Peyer's patch (tissue), 4 donors: ENCODE data around the gene GLIS1. TPM values are rescaled to one million over a fixed set of nuclear protein-coding genes. Genes with fewer than 3 reads are reported as not detected.
"Not testable (repeated sequence)": the region's sequence is repeated elsewhere in the genome, so short reads cannot be mapped to it uniquely, and the experiment has no call there.

Experiments
- DNase-seq, 3 donors: peaks; one replicate each; pipeline ENCODE4 v3.0.0-alpha.2; 2017 to 2019
- H3K27ac ChIP-seq, 4 donors: fragments of 200-600 bp; sonication (generic); one replicate each; pipeline ENCODE4 v1.5.1; 2016 to 2019
- H3K27me3 ChIP-seq, 2 donors: fragments of 200-600 bp; sonication (generic); one replicate each; pipeline ENCODE4 v1.5.1; 2019
- H3K36me3 ChIP-seq, 3 donors: fragments of 200-600 bp; sonication (generic); one replicate each; pipeline ENCODE4 v1.5.1; 2016 to 2019
- H3K4me1 ChIP-seq, 4 donors: fragments of 200-600 bp; sonication (generic); one replicate each; pipeline ENCODE4 v1.5.1; 2016 to 2019
- H3K4me3 ChIP-seq, 4 donors: fragments of 200-600 bp; sonication (generic); 1 replicate in 3 of 4; 2 replicates in 1 of 4; pipeline ENCODE4 v1.5.1; 2016 to 2019; ENCODE audit warnings: mild to moderate bottlenecking in 1 of 4
- H3K9me3 ChIP-seq, 4 donors: fragments of 200-600 bp; sonication (generic); one replicate each; pipeline ENCODE4 v1.5.1; 2016 to 2019; ENCODE audit warnings: mild to moderate bottlenecking in 1 of 4
- POLR2A ChIP-seq, 2 donors: fragments of 450-650 bp; IDR thresholded peaks; one replicate each; pipeline ENCODE4 v1.5.1; 2017; ENCODE audit warnings: antibody characterized with exemption in 2 of 2, mild to moderate bottlenecking in 2 of 2, moderate library complexity in 2 of 2
- total RNA-seq, 4 donors: library from RNA; depleted of rRNA; stranded (reverse); fragments of >200 nt; gene quantifications; one replicate each; pipeline ENCODE4 v1.1.0, GENCODE V29; 2016
- TF ChIP-seq, protein P1 (sequence below), 6 experiments: fragments of 450-650 bp in 4 of 6; fragments of 200-600 bp in 2 of 6; sonication (generic) in 1 of 6; IDR thresholded peaks; one replicate each; pipeline ENCODE4 v1.5.1; 2017 to 2019; ENCODE audit warnings: antibody characterized with exemption in 6 of 6, mild to moderate bottlenecking in 3 of 6, moderate library complexity in 1 of 6

The GLIS1 gene
- total RNA-seq, 4 donors from 2014 or later, result 0.54 to 1.7 (median 0.66) TPM; not detected in 1

- H3K27ac ChIP-seq, result no peak overlapping the region
- TF ChIP-seq, protein P1, sequence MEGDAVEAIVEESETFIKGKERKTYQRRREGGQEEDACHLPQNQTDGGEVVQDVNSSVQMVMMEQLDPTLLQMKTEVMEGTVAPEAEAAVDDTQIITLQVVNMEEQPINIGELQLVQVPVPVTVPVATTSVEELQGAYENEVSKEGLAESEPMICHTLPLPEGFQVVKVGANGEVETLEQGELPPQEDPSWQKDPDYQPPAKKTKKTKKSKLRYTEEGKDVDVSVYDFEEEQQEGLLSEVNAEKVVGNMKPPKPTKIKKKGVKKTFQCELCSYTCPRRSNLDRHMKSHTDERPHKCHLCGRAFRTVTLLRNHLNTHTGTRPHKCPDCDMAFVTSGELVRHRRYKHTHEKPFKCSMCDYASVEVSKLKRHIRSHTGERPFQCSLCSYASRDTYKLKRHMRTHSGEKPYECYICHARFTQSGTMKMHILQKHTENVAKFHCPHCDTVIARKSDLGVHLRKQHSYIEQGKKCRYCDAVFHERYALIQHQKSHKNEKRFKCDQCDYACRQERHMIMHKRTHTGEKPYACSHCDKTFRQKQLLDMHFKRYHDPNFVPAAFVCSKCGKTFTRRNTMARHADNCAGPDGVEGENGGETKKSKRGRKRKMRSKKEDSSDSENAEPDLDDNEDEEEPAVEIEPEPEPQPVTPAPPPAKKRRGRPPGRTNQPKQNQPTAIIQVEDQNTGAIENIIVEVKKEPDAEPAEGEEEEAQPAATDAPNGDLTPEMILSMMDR (IDR thresholded peaks at IDR 0.05), result no peak
- no peak for TF ChIP-seq POLR2A (IDR thresholded peaks at IDR 0.05)
- H3K27me3 ChIP-seq, result no peaks in the 10 kb centered on the region
- H3K4me3 ChIP-seq, result no peak overlapping the region
- no peaks in the 10 kb centered on the region for H3K36me3 ChIP-seq
- H3K4me1 ChIP-seq, result no peaks in the 10 kb centered on the region
- no peaks in the 10 kb centered on the region for H3K9me3 ChIP-seq
- DNase-seq, result no peak
These were observed 87.6 kb downstream of the GLIS1 start for GRCh38 chr1:53651356-53651755.

- Histone ChIP-seq H3K27ac (no peak overlapping the region), H3K27me3 (no peaks in the 10 kb centered on the region), H3K4me3 (no peak overlapping the region), H3K9me3 (no peaks in the 10 kb centered on the region), H3K36me3 (no peaks in the 10 kb centered on the region), H3K4me1 (no peaks in the 10 kb centered on the region)
- TF ChIP-seq, protein P1 (IDR thresholded peaks at IDR 0.05), result no peak
- TF ChIP-seq POLR2A (IDR thresholded peaks at IDR 0.05), result no peak
- DNase-seq, result no peak
These were observed 90.4 kb downstream of the GLIS1 start for GRCh38 chr1:53648516-53648915.

GRCh38 chr1:53647915-53648314 lies 91.0 kb downstream of the GLIS1 start:
- not testable (repeated sequence) for H3K27ac ChIP-seq, H3K4me1 ChIP-seq, H3K4me3 ChIP-seq, H3K27me3 ChIP-seq, H3K36me3 ChIP-seq, H3K9me3 ChIP-seq
- DNase-seq, result peak in 1 of 3 donors; percentile 8

- no peak for DNase-seq
- no peaks in the 10 kb centered on the region for H3K9me3 ChIP-seq
- no peak overlapping the region for H3K27ac ChIP-seq
- H3K4me3 ChIP-seq, result no peak overlapping the region
- no peaks in the 10 kb centered on the region for H3K4me1 ChIP-seq
- no peaks in the 10 kb centered on the region for H3K27me3 ChIP-seq
- TF ChIP-seq, protein P1 (IDR thresholded peaks at IDR 0.05), result no peak
- no peak for TF ChIP-seq POLR2A (IDR thresholded peaks at IDR 0.05)
- no peaks in the 10 kb centered on the region for H3K36me3 ChIP-seq
These were observed 92.2 kb downstream of the GLIS1 start for GRCh38 chr1:53646732-53647131.

DNA sequence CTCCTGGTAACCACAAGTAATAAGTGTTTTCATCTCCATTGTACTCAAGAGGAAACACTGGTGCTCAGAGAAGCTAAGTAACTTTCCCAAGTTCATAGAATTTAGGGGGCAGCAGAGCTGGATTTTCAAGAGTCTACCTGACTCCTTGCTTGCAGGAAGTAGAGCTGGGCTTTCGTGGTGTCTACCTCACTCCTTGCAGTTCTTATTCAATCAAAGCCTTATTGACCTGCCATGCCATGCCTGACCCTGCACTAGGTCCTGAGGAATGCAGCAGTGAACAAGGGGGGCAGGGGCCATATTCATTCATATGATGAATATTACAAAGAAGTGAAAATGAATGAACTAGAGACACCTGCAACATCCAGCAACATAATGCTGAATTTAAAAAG lies 93.3 kb downstream of the GLIS1 start:
- Histone ChIP-seq H3K9me3 (no peaks in the 10 kb centered on the region), H3K4me1 (no peaks in the 10 kb centered on the region), H3K36me3 (no peaks in the 10 kb centered on the region), H3K4me3 (no peak overlapping the region), H3K27ac (no peak overlapping the region), H3K27me3 (no peaks in the 10 kb centered on the region)
- TF ChIP-seq POLR2A (IDR thresholded peaks at IDR 0.05), result no peak
- TF ChIP-seq, protein P1 (IDR thresholded peaks at IDR 0.05), result no peak
- DNase-seq, result peak in 1 of 3 donors; percentile 8

DNA sequence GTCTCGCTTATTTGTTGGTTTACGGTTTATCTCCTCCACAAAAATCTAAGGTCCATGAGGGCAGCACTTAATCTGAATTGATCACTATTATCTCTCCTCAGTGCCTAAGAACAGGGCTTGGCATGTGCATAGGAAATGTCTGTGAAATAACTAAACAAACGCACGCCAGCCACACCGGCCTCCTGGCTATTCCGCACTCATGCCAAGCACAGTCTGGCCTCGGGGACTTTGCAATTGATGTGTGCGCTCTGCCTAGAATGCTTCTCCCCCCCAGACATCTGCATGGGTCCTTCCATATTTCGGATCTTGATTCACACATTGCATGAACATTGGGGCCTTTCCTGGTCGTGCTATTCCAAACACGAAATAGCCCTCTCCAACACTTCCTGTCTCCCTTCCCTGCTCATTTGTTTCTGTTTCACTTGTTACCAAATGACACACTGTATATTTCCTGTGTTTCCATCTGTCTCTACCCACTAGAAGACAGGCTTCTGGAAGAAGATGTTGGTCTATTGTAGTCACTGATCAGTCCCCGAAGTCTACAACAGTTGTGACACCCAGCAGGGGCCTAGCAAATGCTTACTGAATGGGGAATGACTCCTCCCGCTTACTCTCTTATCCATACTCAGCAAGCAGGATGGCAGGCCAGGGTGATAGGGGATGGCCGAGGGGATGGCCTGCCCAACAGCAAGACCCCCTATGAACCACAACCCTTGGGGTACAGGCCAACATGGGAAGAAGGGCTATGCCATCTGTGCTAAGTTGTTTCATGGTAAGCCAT lies 93.9 kb downstream of the GLIS1 start:
- peak in 2 of 3 donors; percentile 6 to 9 for DNase-seq
- Histone ChIP-seq H3K4me1 (no peaks in the 10 kb centered on the region), H3K27ac (no peak overlapping the region)

More for the DNA sequence above, 93.9 kb downstream of the GLIS1 start:
- no peaks in the 10 kb centered on the region for H3K9me3 ChIP-seq
- TF ChIP-seq, protein P1 (IDR thresholded peaks at IDR 0.05), result no peak
- no peak for TF ChIP-seq POLR2A (IDR thresholded peaks at IDR 0.05)
- no peak overlapping the region for H3K4me3 ChIP-seq
- H3K36me3 ChIP-seq, result no peaks in the 10 kb centered on the region
- no peaks in the 10 kb centered on the region for H3K27me3 ChIP-seq
